GM12873 (cell line): ENCODE measurements around the gene SETBP1.

Source experiments
- TF ChIP-seq, protein P1 (sequence below): IDR thresholded peaks from 2 replicates; pipeline ENCODE4 v1.5.1; 2012; ENCODE audit warnings: low read depth, mild to moderate bottlenecking, moderate library complexity, low read length, control low read depth; ENCODE audit not compliant: insufficient read depth; ENCODE audit errors: missing control alignments

Gene SETBP1

DNA sequence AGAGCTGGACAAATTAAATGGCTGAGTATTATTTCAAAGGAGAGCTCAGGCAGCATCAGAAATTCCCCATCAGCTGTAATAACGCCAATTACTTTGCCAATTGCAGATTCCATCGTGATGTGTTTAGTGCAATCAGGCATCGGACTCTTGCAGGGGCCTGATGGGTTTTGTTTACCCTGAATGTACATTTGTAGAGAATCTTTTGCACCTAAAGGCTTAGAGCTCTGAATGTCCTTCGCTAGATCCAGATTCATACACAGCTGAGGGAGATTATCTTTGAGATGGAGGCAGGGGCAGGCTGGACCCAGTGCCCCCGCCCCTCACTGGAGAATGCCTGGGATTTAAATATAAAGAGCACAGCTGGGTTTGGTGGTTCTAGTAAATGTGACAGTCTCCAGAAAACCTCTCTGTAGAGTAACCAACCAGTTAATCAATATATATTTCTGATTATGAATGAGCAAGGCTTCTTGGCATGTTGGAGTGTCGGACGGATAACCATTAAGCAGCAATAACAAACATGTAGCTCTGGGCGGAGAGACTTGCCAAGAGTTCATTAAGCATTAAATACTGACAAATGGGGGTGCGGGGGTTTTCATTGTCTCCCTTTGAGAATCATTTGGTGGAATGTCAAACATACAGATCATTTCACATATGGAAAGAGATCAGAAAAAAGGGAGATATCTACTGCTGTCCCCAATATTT is 200.9 kb downstream of the SETBP1 start:
- TF ChIP-seq, protein P1, sequence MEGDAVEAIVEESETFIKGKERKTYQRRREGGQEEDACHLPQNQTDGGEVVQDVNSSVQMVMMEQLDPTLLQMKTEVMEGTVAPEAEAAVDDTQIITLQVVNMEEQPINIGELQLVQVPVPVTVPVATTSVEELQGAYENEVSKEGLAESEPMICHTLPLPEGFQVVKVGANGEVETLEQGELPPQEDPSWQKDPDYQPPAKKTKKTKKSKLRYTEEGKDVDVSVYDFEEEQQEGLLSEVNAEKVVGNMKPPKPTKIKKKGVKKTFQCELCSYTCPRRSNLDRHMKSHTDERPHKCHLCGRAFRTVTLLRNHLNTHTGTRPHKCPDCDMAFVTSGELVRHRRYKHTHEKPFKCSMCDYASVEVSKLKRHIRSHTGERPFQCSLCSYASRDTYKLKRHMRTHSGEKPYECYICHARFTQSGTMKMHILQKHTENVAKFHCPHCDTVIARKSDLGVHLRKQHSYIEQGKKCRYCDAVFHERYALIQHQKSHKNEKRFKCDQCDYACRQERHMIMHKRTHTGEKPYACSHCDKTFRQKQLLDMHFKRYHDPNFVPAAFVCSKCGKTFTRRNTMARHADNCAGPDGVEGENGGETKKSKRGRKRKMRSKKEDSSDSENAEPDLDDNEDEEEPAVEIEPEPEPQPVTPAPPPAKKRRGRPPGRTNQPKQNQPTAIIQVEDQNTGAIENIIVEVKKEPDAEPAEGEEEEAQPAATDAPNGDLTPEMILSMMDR = no peak

DNA sequence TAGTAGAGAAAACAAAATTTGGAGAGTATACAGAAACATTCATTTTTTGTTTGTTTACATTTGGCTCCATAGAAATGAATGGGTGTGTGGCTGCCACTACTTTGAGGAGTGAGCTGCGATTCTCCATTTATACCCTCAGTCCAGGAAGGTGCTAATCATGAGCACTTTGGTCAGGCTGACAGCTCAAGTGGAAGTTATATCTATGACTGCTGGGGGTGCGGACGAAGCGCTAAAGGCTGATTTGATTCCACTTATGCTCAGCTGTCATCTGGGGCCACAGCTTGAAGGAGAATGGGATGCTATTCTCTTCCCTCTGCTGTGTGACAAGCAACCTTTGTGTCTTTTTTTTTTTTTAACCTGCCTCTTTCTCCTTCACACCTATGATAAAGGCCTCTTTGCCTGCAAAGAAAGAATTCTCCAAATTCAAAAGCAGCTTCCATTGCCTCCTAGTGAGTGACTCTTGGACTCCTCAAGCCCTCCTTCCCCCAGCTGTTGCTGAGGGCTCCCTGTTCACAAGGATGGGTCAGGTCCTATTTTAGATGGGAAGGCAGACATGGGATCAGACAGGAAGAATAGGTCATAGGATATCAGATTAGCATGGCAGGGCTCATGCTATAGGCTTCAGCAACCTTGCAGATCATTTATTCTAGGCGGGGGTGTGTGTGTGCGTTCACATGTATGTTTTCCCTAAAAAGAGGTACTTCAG is 201.6 kb downstream of the SETBP1 start:
- TF ChIP-seq, protein P1 = no peak

DNA sequence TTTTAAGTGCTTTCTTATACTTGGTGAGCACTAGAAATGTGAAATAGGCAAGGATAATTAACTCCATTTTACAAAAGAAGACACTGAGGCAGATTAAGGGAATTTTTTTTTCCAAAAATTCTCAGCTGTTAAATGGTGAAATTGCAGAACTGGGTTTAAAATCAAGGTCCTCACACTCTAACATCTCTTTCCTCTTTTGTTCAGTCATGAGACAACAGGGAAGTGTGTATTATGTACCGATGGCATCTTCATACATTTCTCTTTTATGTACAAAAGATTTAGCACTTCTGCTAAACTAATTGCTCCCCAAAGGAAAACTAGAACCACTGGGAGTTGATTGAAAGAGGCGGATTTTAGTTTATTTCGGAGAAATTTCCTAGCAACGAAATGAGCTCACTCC is 203.0 kb downstream of the SETBP1 start:
- TF ChIP-seq, protein P1 = no peak

DNA sequence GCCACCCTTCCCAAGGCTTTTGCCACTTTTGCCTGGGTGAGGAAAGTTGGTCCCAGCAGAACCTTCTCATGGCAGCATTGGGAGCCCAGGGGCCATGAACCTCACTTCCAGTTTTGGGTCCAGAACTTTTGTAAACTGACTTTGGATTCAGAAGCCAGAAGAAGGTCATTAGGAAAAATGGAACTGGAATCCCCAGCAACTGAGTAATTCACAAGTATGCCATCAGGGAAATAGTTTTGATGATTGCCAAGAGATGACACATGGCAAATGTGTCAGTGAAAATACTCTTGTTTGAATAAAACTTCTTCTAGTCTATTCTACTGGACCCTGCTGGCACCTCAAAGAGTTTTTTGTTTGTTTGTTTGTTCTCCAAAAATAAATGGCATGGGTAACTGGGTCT is 203.7 kb downstream of the SETBP1 start:
- TF ChIP-seq, protein P1 = no peak

DNA sequence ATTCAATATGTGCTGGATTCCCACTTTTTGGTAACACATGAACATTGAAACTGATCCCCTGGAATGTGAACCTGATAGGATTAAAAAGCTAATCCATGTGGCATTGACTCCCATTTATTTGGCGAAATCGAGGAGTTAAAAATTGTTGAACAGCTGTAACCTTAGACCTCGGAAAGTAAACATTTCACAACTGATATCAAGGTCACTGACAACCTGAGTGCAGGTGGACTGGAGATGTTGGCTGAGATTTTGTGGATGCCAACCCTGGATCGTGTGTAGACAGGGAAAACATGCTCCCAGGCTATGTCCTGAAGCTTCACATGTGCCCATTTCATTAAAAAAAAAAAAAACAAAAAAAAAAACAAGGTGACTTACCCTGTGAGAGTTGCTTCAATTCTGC is 204.8 kb downstream of the SETBP1 start:
- TF ChIP-seq, protein P1 = no peak

DNA sequence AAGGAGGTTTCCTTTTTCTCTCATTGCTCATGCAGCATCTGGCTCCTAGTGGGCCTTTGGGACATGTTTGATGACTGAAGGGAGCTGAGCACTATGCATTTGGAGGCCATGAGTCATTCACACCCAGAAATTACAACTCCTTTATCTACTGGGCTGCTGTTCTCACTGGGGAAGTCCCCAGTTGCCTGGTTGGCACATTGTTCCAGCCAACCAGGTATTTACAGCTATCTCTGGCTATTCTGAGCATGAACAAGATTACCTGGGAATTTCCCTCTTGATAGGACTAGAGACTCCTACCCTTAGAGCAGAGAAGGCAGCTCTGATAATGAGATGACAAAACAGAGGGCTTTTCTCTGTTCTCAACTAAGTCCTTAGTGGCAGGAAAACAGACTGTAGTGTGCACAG is 206.5 kb downstream of the SETBP1 start:
- TF ChIP-seq, protein P1 = no peak

DNA sequence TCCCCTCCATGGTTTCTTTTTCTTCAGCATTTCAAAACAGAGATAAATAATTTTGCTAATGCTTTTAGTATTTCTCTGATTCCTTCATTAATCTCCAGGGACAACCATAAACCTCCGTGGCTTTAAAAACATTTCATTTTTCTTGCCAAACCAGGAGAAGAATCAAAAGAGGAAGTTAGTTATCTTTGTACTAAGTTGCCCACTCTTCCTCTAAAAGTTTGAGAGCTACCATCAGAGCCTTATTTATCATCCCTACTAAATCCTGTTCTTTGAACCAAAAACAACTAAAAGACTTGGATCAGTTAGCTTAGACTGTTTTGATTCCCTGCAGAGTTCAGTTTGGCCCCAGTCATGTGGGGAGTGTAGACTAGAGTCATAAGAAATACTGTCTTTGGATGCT is 208.4 kb downstream of the SETBP1 start:
- TF ChIP-seq, protein P1 = no peak
